ENCODE results near the gene SNAP47.

Gene SNAP47

DNA sequence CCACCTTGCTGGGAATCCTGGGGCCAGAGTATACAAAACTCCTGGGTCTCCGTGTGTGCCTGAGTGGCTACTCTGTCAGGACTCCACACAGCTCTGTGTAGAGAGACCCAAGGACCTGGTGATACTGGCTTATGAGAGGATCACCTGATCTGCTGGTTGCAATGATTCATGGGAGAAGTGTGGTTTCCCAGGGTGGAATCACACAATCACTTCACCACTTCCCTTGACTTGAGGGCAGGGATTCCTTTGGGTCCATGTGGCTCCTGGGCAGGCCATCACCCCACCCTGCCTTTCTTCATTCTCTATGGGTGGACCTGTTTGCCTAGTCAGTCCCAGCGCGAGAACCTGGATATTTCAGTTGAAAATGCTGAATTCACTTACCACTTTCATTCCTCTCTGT lies 93.6 kb downstream of the SNAP47 start:
- H3K4me3 ChIP-seq (ENCODE audit: low read depth, low read length), result no peak overlapping the region
- TF ChIP-seq, protein P1, sequence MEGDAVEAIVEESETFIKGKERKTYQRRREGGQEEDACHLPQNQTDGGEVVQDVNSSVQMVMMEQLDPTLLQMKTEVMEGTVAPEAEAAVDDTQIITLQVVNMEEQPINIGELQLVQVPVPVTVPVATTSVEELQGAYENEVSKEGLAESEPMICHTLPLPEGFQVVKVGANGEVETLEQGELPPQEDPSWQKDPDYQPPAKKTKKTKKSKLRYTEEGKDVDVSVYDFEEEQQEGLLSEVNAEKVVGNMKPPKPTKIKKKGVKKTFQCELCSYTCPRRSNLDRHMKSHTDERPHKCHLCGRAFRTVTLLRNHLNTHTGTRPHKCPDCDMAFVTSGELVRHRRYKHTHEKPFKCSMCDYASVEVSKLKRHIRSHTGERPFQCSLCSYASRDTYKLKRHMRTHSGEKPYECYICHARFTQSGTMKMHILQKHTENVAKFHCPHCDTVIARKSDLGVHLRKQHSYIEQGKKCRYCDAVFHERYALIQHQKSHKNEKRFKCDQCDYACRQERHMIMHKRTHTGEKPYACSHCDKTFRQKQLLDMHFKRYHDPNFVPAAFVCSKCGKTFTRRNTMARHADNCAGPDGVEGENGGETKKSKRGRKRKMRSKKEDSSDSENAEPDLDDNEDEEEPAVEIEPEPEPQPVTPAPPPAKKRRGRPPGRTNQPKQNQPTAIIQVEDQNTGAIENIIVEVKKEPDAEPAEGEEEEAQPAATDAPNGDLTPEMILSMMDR (IDR thresholded peaks at IDR 0.05; ENCODE audit: insufficient read depth, low read depth, low read length, missing control alignments), result no peak
- DNase-seq (ENCODE audit: low read depth), result no peak
